Rectal smooth muscle tissue (tissue), 1 donor: ENCODE data around the gene CAMK2B.

ENCODE experiments used
- H3K27ac ChIP-seq: one replicate; pipeline ENCODE4 v1.7.0; 2013; ENCODE audit warnings: low read depth, low read length, inconsistent platforms
- H3K27me3 ChIP-seq: one replicate; pipeline ENCODE4 v1.7.0; 2013; ENCODE audit warnings: low read length; ENCODE audit not compliant: control insufficient read depth, insufficient read depth
- H3K36me3 ChIP-seq: one replicate; pipeline ENCODE4 v1.7.0; 2013; ENCODE audit warnings: low read length; ENCODE audit not compliant: control insufficient read depth, insufficient read depth
- H3K4me1 ChIP-seq: one replicate; pipeline ENCODE4 v1.7.0; 2013; ENCODE audit warnings: low read length; ENCODE audit not compliant: control insufficient read depth, insufficient read depth
- H3K4me3 ChIP-seq: one replicate; pipeline ENCODE4 v1.7.0; 2013; ENCODE audit warnings: low read length
- H3K9ac ChIP-seq: one replicate; pipeline ENCODE4 v1.7.0; 2013; ENCODE audit warnings: low read length

The CAMK2B gene

GRCh38 chr7:44244282-44244681, 81.1 kb downstream of the CAMK2B start:
- Histone ChIP-seq H3K4me3 (no peak overlapping the region), H3K27ac (no peak overlapping the region), H3K9ac (no peak overlapping the region), H3K4me1 (no peaks in the 10 kb centered on the region), H3K27me3 (no peaks in the 10 kb centered on the region), H3K36me3 (no peaks in the 10 kb centered on the region)

DNA sequence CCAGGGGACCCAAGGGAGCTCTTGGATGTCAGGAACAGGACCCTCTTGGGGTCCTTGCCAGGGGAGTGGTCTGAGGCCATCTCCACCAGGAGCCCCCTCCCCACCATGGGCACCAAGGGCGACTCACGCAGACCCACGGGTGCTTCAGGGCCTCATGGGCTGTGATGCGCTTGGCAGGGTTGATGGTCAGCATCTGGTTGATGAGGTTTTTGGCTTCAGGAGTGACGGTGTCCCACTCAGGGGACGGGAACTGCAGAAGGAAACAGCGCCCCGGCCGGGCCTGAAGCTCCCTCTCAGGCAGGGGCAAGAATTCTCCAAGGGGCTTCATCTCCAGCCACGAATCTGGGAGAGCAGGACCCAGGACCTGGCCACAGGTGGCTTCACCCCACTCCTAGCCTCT, 83.3 kb downstream of the CAMK2B start:
- no peaks in the 10 kb centered on the region for H3K36me3 ChIP-seq
- H3K4me3 ChIP-seq: no peak overlapping the region
- no peak overlapping the region for H3K9ac ChIP-seq
- H3K4me1 ChIP-seq: no peaks in the 10 kb centered on the region
- no peaks in the 10 kb centered on the region for H3K27me3 ChIP-seq
- H3K27ac ChIP-seq: no peak overlapping the region

GRCh38 chr7:44240983-44241510, 84.3 kb downstream of the CAMK2B start:
- H3K4me3 ChIP-seq: peak overlapping the region; percentile 49
- no peaks in the 10 kb centered on the region for H3K36me3 ChIP-seq
- no peaks in the 10 kb centered on the region for H3K27me3 ChIP-seq
- H3K9ac ChIP-seq: no peak overlapping the region
- no peak overlapping the region for H3K27ac ChIP-seq
- no peaks in the 10 kb centered on the region for H3K4me1 ChIP-seq

GRCh38 chr7:44240376-44240775, 85.0 kb downstream of the CAMK2B start:
- no peak overlapping the region for H3K4me3 ChIP-seq
- no peaks in the 10 kb centered on the region for H3K4me1 ChIP-seq
- no peaks in the 10 kb centered on the region for H3K27me3 ChIP-seq
- no peak overlapping the region for H3K27ac ChIP-seq
- no peaks in the 10 kb centered on the region for H3K36me3 ChIP-seq
- H3K9ac ChIP-seq: no peak overlapping the region

DNA sequence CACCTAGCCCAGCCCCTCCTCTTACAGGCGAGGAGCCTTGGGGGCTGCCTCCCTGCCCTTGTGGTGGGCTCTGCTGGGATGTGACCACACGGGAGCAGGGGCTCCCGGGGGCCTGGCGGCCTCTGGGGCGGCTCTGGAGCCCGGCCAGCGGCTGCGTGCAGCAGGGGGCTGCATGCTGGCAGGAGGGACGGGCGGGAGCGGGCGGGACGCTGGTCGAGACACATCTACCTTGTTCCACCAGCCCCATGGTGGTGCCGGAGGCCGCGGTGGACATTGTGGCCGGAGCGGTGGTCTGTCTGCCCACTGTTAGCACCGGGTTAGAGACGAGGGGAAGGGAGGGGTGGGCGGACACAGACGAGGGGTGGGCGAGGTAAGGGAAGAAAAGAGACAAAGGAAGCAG, 86.0 kb downstream of the CAMK2B start:
- Histone ChIP-seq H3K36me3 (no peaks in the 10 kb centered on the region), H3K27me3 (no peaks in the 10 kb centered on the region), H3K27ac (no peak overlapping the region), H3K4me1 (no peaks in the 10 kb centered on the region), H3K4me3 (no peak overlapping the region), H3K9ac (no peak overlapping the region)

GRCh38 chr7:44238116-44238695, 87.2 kb downstream of the CAMK2B start:
- Histone ChIP-seq H3K4me3 (no peak overlapping the region), H3K27ac (no peak overlapping the region), H3K9ac (no peak overlapping the region), H3K36me3 (no peaks in the 10 kb centered on the region), H3K27me3 (no peaks in the 10 kb centered on the region), H3K4me1 (no peaks in the 10 kb centered on the region)

DNA sequence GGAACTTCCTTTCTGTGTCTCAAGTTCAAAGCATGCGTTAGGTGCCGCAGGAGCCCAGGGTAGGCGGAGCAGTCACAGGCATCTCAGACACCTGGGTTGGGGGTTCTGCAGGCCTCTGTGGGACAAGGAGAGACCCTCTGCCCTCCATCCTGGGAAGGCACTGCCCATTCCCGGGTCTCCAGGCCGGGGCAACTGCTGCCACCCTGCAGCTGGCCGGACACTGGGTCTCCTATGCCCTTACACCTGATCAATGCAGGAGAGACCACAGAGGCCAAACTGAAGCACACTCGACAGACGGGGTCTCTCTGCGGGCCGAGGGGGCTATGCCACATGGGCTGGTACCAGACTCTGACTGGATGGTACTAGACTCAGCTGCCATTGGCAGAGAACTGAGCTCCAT, 87.7 kb downstream of the CAMK2B start:
- H3K9ac ChIP-seq: no peak overlapping the region
- H3K36me3 ChIP-seq: no peaks in the 10 kb centered on the region
- no peaks in the 10 kb centered on the region for H3K27me3 ChIP-seq
- no peak overlapping the region for H3K27ac ChIP-seq
- H3K4me3 ChIP-seq: no peak overlapping the region
- no peaks in the 10 kb centered on the region for H3K4me1 ChIP-seq

DNA sequence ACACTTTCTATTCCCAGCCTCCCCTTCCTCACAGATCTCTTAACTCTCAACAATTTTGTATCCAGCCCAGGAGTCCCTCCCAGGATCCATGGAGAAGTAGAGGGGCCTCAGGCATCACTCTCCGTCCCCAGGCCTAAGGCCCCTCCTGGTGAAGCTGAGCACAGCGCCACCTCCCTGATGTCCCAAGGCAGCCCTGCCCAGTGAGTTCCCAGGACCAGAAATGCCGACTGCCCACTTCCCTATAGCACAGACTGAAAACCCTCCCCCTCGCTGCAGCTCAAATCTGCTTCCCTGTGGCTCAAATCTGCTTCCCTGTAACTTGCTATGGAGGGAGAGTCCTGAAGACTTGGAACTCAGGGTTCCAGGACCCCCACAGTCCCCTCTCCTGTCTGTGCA, 89.1 kb downstream of the CAMK2B start:
- H3K36me3 ChIP-seq: no peaks in the 10 kb centered on the region
- no peaks in the 10 kb centered on the region for H3K4me1 ChIP-seq
- no peak overlapping the region for H3K9ac ChIP-seq
- no peaks in the 10 kb centered on the region for H3K27me3 ChIP-seq
- no peak overlapping the region for H3K4me3 ChIP-seq
- no peak overlapping the region for H3K27ac ChIP-seq

DNA sequence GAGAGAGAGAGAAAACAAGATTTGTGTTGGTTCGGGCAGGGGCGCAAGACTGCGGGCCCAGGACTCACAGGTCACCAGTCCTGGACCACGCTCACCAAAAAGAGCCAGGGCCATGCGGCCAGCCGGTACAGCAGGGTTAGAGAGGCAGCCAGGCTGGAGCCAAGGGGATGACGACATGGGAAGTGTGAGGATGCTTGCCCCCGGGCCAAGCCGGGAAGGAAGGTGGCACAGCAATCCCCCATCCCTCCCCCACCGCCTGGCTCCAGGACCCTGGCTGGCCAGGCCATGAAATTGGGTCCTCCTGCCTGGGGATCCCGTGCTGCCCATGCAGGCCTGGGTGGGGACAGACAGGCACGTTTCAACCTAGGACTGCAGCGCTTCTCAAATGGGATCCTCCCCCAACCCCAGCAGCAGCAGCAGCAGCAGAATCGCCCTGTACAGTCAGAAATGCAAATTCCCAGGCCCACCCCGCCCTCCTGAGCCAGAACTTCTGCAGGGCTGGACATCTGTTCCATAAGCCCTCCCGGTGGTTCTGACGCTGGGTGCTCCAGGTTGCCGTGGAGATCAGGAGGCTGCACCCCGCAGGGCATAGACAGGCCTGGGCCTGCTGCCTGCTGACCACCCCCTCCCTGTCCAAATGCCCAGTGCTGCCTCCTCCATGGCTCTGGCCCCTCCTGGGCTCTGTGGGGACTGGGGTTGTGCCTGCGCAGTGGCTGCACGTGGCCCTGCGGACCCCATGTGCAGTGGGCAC, 89.6 kb downstream of the CAMK2B start:
- Histone ChIP-seq H3K36me3 (no peaks in the 10 kb centered on the region), H3K4me1 (no peaks in the 10 kb centered on the region), H3K27me3 (no peaks in the 10 kb centered on the region), H3K4me3 (no peak overlapping the region), H3K27ac (no peak overlapping the region), H3K9ac (no peak overlapping the region)

DNA sequence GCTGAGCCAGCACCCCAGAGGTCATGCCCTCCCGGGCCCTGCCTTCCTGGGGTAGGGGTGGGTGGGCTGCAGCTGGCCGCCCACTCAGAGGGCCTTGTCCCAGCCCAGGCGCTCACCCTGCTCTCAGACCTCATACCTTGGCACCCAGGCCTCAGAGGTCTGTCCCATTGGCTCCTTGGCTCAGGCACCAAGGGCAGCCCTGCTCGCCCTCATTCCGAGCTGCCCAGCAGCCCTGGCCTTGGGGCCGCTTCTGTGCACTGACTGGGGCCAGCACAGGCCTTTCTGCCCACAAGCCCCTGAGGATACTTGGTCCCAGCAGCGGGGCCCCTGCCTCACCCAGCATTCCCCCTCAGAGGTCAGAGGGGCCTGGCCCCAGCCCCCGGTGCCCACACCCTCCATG, 90.3 kb downstream of the CAMK2B start:
- Histone ChIP-seq H3K4me3 (no peak overlapping the region), H3K36me3 (no peaks in the 10 kb centered on the region), H3K4me1 (no peaks in the 10 kb centered on the region), H3K9ac (no peak overlapping the region), H3K27me3 (no peaks in the 10 kb centered on the region), H3K27ac (no peak overlapping the region)

DNA sequence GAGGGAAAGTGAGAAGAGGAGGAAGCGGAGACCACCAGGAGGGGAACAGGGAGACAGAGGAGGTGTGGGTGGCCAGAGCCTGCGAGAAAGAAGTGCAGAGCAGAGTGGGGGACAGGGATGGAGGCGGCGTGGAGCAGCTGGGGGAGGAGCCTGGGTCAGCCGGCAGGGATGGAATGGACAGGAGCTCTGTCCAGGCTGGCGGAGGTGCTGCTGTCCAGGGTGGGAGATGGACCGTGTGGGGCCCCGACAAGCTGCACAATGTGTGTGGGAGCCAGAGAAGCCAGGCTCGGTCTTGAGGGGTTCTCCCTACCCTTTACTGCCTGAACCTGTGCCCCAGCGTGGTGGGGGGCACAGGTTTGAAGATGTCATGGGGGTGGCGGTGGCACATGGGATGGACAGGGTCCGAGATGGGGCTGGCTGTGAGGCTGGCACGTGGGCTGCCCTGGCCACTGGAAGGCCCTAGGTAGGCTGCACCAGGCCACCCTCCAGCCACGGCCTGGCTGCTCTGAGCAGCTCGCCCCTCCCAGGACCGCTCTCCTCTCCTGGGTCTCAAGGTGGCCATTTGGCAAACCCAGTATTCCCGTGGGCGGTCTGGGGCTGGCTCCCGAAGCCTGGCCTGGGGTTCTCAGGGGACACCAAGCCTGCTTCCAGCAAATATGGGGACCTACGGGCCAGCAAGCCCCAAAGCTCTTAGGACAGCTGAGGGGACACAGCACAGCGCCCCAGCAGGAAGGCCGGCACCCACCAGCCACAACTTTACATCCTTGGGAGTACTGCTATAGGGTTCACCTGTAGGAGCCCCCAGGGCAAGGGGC, 92.3 kb downstream of the CAMK2B start:
- Histone ChIP-seq H3K36me3 (no peaks in the 10 kb centered on the region), H3K4me3 (no peak overlapping the region), H3K9ac (no peak overlapping the region), H3K27me3 (no peaks in the 10 kb centered on the region), H3K4me1 (no peaks in the 10 kb centered on the region), H3K27ac (no peak overlapping the region)

- Histone ChIP-seq H3K27ac (no peak overlapping the region), H3K27me3 (no peaks in the 10 kb centered on the region), H3K4me3 (no peak overlapping the region), H3K9ac (no peak overlapping the region), H3K36me3 (no peaks in the 10 kb centered on the region), H3K4me1 (no peaks in the 10 kb centered on the region)
Measured at GRCh38 chr7:44232396-44232795, 93.0 kb downstream of the CAMK2B start.
